ENCODE measurements around the gene CAMK2A.

Gene CAMK2A

GRCh38 chr5:150289551-150290390, at the start of gene CAMK2A:
CAMK2A (minus strand) TSS chr5:150289773; CDS start chr5:150289625, 148 bp downstream.
- H3K27me3 ChIP-seq (ENCODE audit: insufficient read depth, low read depth, severe bottlenecking), result no peaks in the 10 kb centered on the region
- H3K4me3 ChIP-seq (ENCODE audit: low read depth, low read length), result no peak within 1 kb of the TSS
- H3K9me3 ChIP-seq (ENCODE audit: severe bottlenecking), result no peaks in the 10 kb centered on the region
- 0 out of 2 replicates have a peak, but pooled peaks have one; percentile 6 for TF ChIP-seq CTCF (IDR thresholded peaks at IDR 0.05; ENCODE audit: low read depth, low read length)
- no peaks in the 10 kb centered on the region for H3K36me3 ChIP-seq
- no peak within 1 kb of the TSS for H3K27ac ChIP-seq
- DNase-seq, result no peak

GRCh38 chr5:150339165-150339564, 49.6 kb upstream of the CAMK2A start:
- no peak for DNase-seq
- H3K27ac ChIP-seq, result no peak overlapping the region
- H3K27me3 ChIP-seq (ENCODE audit: insufficient read depth, low read depth, severe bottlenecking), result no peaks in the 10 kb centered on the region
- no peak overlapping the region for H3K4me3 ChIP-seq (ENCODE audit: low read depth, low read length)
- no peaks in the 10 kb centered on the region for H3K36me3 ChIP-seq
- no peak for TF ChIP-seq CTCF (IDR thresholded peaks at IDR 0.05; ENCODE audit: low read depth, low read length)
- peaks cover 3% of the 10 kb centered on the region for H3K9me3 ChIP-seq (ENCODE audit: severe bottlenecking)

- H3K27ac ChIP-seq, result no peak overlapping the region
- peaks cover 3% of the 10 kb centered on the region for H3K9me3 ChIP-seq (ENCODE audit: severe bottlenecking)
- no peak overlapping the region for H3K4me3 ChIP-seq (ENCODE audit: low read depth, low read length)
- no peak for DNase-seq
- H3K27me3 ChIP-seq (ENCODE audit: insufficient read depth, low read depth, severe bottlenecking), result no peaks in the 10 kb centered on the region
- H3K36me3 ChIP-seq, result no peaks in the 10 kb centered on the region
- no peak for TF ChIP-seq CTCF (IDR thresholded peaks at IDR 0.05; ENCODE audit: low read depth, low read length)
Observed at GRCh38 chr5:150338546-150338945, 49.0 kb upstream of the CAMK2A start.

GRCh38 chr5:150335778-150336177, 46.2 kb upstream of the CAMK2A start:
- 0 out of 2 replicates have a peak overlapping the region, but pooled peaks have one; percentile 12 for H3K27ac ChIP-seq
- H3K27me3 ChIP-seq (ENCODE audit: insufficient read depth, low read depth, severe bottlenecking), result no peaks in the 10 kb centered on the region
- no peak for DNase-seq
- H3K36me3 ChIP-seq, result no peaks in the 10 kb centered on the region
- H3K9me3 ChIP-seq (ENCODE audit: severe bottlenecking), result peaks cover 3% of the 10 kb centered on the region
- TF ChIP-seq CTCF (IDR thresholded peaks at IDR 0.05; ENCODE audit: low read depth, low read length), result no peak
- H3K4me3 ChIP-seq (ENCODE audit: low read depth, low read length), result no peak overlapping the region

GRCh38 chr5:150333400-150333799, 43.8 kb upstream of the CAMK2A start:
- H3K27me3 ChIP-seq (ENCODE audit: insufficient read depth, low read depth, severe bottlenecking), result no peaks in the 10 kb centered on the region
- TF ChIP-seq CTCF (IDR thresholded peaks at IDR 0.05; ENCODE audit: low read depth, low read length), result no peak
- H3K4me3 ChIP-seq (ENCODE audit: low read depth, low read length), result no peak overlapping the region
- DNase-seq, result no peak
- no peak overlapping the region for H3K27ac ChIP-seq
- H3K36me3 ChIP-seq, result no peaks in the 10 kb centered on the region
- H3K9me3 ChIP-seq (ENCODE audit: severe bottlenecking), result peaks cover 3% of the 10 kb centered on the region

Data from WERI-Rb-1 (cell line).